GM19397 (cell line): Measurements from ENCODE around the gene KRI1.

Experiments
- ATAC-seq: cut with Tn5 transposase; IDR thresholded peaks from one replicate; pipeline ENCODE4 v1.9.1; 2021; ENCODE audit warnings: mild to moderate bottlenecking, moderate library complexity; ENCODE audit not compliant: unreplicated experiment

KRI1 gene

DNA sequence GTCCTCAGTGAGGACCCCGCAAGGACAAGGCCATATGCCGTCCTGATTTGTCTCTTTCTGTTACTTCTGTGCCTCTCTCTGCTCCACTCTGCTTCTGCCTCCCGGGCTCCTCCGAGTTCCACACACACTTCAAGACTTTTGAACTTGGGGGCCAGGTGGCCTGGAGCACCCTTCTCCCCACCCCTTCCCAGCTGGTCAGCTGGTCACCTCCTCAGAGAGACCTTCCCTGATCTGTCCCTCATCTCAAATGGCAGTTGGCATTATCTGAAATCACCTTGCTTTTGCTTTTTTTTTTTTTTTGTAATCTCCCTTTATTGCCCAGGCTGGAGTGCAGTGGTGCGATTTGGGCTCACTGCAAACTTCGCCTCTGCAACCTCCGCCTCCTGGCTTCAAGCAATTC is 46.4 kb downstream of the KRI1 start:
- no peak for ATAC-seq

DNA sequence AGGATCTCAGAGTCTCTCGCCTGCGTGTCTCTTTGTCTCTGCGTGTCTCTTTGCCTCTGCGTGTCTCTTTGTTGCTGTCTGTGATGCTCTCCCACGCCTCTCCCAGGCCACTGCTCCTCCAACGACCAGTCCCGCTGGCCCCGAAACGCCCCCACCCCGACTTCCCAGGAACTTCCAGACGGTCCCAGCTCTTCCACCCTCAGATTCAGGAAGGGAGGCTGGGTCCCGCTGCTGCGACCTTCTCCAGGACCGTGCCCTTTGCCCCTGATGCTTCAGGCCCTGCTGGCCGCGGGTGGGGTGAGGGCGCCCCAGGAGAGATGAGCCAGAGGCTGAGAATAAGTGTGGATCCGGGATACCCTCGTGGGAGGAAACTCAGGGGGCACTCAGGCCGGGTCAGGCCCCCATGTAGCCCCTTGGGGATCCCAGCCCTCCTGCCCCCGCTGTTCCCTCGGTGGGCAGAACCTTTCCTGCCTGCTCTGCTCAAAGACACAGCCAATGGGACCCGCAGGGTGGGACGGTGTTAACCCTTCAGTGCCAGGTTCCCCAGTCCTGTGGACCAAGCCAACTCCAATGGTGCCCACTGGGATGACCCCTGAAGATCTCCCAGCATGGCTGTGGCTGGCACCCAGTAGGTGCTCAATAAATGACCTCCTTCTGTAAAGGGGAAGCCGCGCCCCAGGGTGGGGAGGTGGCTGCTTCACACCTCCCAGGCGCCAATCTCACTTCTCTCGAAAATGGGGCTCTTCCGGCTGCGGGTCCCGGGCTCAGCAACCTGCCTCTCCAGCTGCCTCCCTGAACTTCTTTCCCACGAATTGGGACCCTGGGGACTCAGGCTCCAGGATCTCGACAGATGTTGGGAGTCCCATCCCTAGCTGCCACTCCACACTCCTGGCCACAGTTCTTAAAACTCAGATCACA is 47.1 kb downstream of the KRI1 start:
- no peak for ATAC-seq

DNA sequence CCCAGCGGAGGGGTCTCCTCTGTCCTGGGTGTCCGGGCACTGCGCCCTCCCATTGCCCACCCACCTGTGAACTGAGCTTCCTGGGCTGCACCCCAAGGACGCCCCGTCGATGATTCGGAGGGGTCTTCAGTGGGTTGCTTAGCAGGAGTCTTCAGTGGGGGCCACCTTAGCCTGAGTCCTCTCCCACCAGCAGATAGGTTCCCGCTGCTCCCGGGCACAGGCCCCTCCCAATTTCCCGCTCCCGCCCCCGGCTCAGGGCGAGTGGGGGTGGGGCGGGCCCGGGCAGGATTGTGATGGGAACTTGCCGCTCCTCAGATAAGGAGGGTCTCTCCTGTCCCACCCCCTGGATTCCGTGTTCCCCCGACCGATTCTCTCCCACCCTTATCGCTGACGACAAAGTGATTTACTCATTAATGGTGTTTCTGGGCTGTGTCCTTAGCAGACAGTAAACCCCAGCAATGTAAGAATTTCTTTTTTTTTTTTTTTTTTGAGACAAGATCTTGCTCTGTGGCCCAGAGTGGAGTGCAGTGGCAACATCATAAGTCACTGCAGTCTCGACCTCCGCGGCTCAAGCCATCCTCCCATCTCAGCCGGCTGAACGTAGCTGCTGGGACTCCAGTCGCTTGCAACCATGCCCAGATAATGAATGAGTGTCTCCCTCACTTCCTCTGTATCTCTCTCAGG is 47.9 kb downstream of the KRI1 start:
- no peak for ATAC-seq

DNA sequence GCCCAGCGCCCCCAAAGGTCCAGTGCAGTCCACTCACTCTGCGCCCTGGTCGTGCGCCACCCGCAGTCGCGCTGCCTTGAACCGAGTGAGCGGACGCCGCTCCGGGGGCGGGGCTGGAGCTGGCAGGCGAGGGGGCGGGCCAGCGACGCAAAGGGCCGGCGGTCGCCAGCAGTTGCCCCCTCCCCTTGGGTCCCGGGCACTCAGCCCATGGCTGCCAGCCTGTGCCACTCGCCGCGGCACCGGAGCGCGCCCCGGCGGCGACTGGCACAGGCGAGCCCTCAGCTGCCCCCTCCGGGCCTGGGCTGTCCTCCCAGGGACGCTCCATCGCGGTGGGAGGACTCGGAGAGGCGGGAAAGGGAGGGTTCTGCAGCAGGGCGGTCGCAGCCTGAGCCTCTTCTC is 48.5 kb downstream of the KRI1 start, which contains the start of gene S1PR5:
S1PR5 (minus strand) TSS at position 87 of the 399 bp plus-strand sequence. CDS start 2,436 bp downstream, outside the sequence.
- ATAC-seq, result no peak

DNA sequence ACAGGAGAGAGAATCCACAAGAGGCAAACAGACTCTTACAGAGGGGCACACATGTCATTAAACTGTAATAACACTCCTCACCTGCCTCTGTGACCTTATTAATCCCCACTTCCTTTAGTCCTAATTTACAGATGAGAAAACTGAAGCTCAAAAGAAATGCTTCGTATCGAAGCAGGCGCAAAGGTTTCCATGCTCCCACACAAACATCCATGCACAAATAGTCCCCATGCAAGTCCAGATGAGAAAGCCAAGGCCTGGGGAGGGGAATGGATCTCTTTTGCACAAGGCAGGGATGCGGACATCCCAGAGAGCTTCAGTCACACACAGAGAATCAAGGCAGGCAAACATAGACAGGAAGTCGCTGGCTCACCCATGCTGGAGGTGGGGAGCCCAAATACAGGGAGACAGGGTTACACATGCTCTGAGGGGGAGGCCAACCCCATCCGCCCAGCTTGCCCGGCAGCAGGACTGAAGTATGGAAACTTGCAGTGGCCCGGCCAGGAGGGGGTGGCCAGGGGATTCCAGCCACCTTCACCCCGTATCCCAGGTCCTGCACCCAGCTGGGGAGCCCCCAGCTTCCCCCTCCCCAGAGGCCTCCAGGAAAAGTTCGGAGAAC is 49.0 kb downstream of the KRI1 start:
- no peak for ATAC-seq

DNA sequence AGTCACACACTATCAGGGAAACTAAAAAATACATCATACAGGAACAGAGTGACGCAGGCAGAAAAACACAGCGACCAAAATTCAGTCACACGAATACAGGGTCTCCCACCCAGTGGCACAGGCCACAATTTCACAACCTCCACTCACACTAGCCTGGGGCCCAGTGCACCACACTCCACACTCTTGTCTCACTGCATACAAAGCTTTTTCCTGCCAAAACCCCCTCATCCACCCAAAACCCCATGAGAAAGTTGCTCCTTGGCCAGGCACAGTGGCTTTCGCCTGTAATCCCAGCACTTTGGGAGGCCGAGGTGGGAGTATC is 49.8 kb downstream of the KRI1 start:
- ATAC-seq, result no peak

DNA sequence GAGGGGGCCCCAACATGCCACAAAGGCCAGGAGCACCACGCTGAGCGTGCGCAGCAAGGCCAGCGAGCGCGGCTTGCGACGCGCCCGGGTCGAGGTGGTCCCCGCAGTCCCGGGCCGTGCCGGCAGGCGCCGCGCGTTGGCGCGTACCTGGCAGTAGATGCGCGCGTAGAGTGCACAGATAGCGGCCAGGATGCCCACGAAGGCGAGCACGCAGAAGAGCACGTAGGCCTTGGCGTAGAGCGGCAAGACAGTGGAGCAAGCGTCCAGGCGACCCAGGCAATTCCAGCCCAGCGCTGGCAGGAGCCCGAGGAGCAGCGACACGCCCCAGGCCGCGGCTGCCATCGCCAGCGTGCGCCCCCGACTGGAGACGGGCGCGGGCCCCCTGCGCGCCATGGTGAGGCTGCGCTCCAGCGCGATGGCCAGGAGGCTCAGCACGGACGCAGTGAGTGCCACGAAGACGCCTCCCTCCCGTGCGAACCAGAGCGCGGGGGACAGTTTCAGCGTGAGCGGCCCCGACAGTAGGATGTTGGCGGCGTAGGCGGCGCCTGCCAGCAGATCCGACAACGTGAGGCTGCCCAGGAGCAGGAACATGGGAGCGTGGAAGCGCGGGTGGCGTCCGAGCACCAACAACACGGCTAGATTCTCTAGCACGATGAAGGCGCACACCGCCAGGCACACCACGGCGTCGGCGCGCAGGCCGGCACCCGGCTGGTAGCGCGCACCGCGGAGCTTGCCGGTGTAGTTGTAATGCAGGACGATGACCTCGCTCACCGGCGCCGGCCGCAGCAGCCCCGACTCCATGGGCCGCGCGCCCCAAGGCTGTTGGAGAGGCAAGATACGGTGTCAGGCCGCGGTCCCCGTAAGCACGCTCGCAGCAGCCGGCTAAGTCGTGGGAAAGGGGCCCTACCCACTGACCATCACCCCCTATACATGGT is 51.3 kb downstream of the KRI1 start:
- no peak for ATAC-seq

DNA sequence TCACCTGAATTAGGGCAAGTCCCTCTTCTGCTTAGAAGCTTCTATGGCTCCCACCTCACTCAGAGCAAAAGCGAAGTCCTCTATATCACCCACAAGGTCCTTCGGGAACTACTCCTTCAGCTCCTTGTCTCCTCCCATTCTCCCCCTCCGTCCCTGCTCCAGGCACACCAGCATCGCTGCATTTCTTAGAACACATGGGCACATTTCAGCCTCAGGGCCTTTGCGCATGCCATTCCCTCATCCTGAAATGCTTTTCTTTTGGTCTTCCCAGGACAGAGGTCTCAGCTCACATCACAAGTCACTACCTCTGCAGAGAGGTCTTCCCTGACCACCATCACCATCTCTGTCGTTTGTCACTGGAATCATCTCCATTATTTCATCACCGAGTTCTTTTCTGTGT is 52.6 kb downstream of the KRI1 start:
- no peak for ATAC-seq

DNA sequence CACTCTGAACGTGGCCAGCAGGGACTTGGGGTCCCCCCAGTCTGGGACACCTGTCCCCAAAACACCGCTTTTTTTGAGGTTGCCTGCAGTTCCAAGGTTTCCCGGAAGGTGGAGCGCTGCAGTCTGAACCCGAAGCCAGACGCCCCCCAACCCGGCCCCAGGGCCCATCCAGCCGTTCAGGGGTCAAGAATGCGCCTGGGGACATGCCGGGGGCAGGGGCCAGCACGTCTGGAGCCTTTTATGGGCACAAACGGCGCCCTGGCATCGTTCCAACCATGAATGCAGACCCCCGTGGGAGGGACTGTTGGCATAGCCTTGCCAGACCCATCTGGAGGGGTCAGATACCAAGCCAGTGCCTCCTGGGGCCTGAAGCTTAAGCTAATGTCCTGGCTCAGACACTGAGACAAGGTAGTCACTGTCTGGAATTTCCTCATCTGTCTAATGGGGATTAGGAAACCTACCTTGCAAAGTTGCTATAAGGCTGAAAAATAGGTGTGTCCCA is 55.5 kb downstream of the KRI1 start:
- no peak for ATAC-seq

DNA sequence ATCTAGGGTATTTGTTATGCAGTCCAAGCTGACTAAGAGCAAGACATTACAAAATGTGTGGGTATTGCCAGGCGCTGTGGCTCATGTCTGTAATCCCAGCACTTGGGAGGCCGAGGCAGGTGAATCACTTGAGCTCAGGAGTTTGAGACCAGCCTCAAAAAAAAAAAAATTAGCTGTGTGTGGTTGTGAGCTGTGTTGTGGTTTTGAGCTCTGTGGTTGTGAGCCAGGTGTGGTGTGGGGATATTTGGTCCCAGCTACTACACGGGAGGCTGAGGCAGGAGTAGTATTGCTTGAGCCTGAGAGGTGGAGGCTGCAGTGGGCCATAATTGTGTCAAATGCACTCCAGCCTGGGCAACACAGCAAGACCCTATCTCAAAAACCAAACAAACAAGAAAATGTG is 57.1 kb downstream of the KRI1 start:
- no peak for ATAC-seq

DNA sequence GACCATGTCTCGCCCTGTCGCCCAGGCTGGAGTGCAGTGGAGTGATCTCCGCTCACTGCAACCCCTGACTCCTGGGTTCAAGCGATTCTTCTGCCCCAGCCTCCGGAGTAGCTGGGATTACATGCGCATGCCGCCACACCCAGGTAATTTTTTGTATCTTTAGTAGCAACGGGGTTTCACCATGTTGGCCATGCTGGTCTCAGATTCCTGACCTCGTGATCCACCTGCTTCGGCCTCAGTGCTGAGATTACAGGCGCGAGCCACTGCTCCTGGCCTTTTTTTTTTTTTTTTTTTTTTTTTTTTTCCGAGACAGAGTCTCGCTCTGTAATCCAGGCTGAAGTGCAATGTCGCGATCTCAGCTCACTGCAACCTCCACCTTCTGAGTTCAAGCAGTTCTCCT is 57.8 kb downstream of the KRI1 start:
- no peak for ATAC-seq

DNA sequence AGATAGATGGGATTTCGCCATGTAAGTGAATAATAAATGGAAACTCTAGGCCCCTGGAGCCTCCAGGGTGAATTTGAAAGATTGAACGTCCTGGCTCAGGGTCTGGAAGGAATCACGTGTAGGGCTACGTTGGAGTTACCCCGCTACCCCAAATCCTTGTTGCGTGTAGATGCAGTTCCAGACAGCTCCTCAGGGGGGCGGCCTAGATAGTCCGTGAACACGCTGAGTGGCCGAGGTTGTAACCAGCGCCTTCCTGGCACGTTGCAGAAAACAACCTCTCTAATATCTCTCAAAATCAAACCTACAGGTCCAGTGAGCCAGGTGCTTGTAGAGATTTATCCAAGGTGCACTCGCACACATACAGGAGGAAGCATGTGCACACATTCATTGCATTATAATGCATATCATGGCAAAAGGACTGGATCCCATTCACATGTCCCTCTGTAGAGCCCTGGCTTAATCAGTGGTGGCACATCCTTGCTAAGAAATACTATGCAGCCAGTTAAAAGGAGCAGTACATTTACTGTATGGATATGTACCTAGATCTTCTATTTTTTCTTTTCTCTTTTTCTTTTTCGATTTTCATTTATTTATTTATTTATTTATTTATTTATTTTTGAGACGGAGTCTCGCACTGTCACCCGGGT is 60.1 kb downstream of the KRI1 start:
- no peak for ATAC-seq
